AG08396 (cell line): Measurements from ENCODE around the gene SRMS.
A peak's percentile ranks its signal among the peaks of the same experiment; 100 is the strongest.

Source experiments
- DNase-seq: peaks from one replicate; pipeline ENCODE4 v3.0.0; 2012; ENCODE audit warnings: low spot score, mixed read lengths

Gene SRMS

GRCh38 chr20:63537525-63538203 is 9.9 kb downstream of the SRMS start:
- DNase-seq, result peak; percentile 98

- DNase-seq, result no peak
Measured at GRCh38 chr20:63536997-63537524, 10.5 kb downstream of the SRMS start, which contains the start of gene PTK6. TSS of gene PTK6 (minus strand) at chr20:63537376. CDS start at chr20:63537314, 62 bp downstream.

- DNase-seq, result peak; percentile 75
Measured at GRCh38 chr20:63536241-63536977, 11.1 kb downstream of the SRMS start.

GRCh38 chr20:63534831-63535651 is 12.5 kb downstream of the SRMS start:
- no peak for DNase-seq

- no peak for DNase-seq
Measured at GRCh38 chr20:63534427-63534830, 13.1 kb downstream of the SRMS start.

GRCh38 chr20:63533871-63534393 is 13.6 kb downstream of the SRMS start:
- no peak for DNase-seq

- DNase-seq, result no peak
Measured at GRCh38 chr20:63533388-63533787, 14.2 kb downstream of the SRMS start.

GRCh38 chr20:63532449-63532971 is 15.0 kb downstream of the SRMS start:
- DNase-seq, result no peak

- DNase-seq, result no peak
Measured at GRCh38 chr20:63531686-63532448, 15.7 kb downstream of the SRMS start.

- no peak for DNase-seq
Measured at GRCh38 chr20:63530788-63531160, 16.8 kb downstream of the SRMS start.

- DNase-seq, result no peak
Measured at GRCh38 chr20:63529861-63530787, 17.4 kb downstream of the SRMS start.

GRCh38 chr20:63529180-63529860 is 18.2 kb downstream of the SRMS start:
- DNase-seq, result no peak

- no peak for DNase-seq
Measured at GRCh38 chr20:63527184-63527583, 20.4 kb downstream of the SRMS start.

- no peak for DNase-seq
Measured at GRCh38 chr20:63525971-63526370, 21.6 kb downstream of the SRMS start.

GRCh38 chr20:63525185-63525584 is 22.4 kb downstream of the SRMS start:
- DNase-seq, result no peak

GRCh38 chr20:63522981-63523611 is 24.5 kb downstream of the SRMS start:
- no peak for DNase-seq

- no peak for DNase-seq
Measured at GRCh38 chr20:63522091-63522868, 25.3 kb downstream of the SRMS start.

- no peak for DNase-seq
Measured at GRCh38 chr20:63521602-63522001, 25.9 kb downstream of the SRMS start.
